GM08714 (cell line): ENCODE results near the gene HTR1A.

ENCODE experiments used
- H3K4me3 ChIP-seq: fragments of 200-500 bp; sonication (Bioruptor generic); 2 replicates; pipeline ENCODE4 v1.5.1; 2014; ENCODE audit warnings: mild to moderate bottlenecking, low read length, inconsistent platforms
- ZNF274 ChIP-seq: IDR thresholded peaks from 2 replicates; pipeline ENCODE4 v1.6.1; 2012; ENCODE audit warnings: mild to moderate bottlenecking, low read depth, low read length

The HTR1A gene

DNA sequence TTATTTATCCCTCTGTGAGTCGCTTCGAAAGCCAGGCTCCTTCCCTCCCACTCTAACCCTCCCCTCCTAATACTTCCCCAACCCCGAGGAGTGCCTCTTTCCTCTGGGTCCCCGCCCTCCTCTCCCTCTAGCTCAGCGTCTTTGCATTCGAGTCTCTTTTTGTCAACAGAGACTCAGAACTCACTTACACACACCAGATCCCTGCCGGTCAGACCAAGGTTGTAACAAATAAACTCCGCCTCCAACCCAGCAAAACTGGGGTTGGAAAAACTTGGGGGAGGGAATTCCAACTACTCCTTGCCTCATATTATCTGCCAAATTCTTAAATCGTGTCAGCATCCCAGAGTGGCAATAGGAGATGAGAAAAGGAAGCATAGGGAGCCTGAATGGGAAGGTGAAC is at the start of gene HTR1A:
Gene HTR1A (minus strand): TSS at position 167 of the 400 bp plus-strand sequence. CDS start 726 bp downstream, outside the sequence.
- no peak for TF ChIP-seq ZNF274
- no peak within 1 kb of the TSS for H3K4me3 ChIP-seq

- no peak overlapping the region for H3K4me3 ChIP-seq
- no peak for TF ChIP-seq ZNF274
These were observed 41.7 kb upstream of the HTR1A start for GRCh38 chr5:64003966-64004365.

- TF ChIP-seq ZNF274 = no peak
- no peak overlapping the region for H3K4me3 ChIP-seq
These were observed 37.9 kb upstream of the HTR1A start for GRCh38 chr5:64000096-64000495.

DNA sequence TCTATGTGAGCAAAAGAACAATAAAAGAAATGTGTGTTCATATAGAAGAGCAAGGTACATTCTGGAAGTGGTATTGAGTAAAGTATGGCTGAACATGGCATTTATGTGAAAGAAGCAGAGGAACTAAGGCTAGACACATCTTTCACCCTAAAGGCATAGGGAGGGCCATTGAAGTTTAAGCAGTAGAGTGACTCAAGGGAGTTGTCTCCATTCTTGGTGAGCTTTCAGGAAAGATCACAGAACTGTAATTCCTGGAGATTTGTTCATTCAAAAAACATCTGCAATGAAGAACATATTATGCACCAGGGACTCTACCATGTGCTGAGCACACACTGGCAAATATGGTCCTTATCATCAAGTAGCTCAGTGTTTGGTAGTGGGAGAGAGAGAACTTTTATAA is 24.8 kb upstream of the HTR1A start:
- no peak overlapping the region for H3K4me3 ChIP-seq

DNA sequence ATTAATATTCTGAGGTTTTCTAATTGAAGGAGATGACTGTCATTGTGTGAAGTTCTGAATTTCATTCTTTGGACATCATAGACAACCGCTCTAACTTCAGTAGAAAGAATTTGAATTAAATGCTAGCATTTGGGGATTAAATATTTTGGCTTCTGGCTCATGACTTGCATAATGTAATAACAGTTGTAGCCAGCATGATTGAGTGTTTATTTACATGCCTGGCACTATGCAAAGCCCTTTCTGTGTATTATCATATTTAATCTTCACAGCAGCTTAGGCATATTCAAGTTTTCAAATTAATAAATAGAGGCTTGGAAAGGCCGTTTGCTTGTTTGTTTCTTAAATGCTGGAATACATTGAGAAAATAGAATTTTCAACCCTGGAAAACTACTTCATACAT is 19.6 kb upstream of the HTR1A start:
- H3K4me3 ChIP-seq = no peak overlapping the region
- TF ChIP-seq ZNF274 = no peak

More for the DNA sequence above, 24.8 kb upstream of the HTR1A start:
- TF ChIP-seq ZNF274 = no peak

- TF ChIP-seq ZNF274 = no peak
These were observed 1.7 kb upstream of the HTR1A start for GRCh38 chr5:63963926-63964325.

GRCh38 chr5:63963080-63963735 is 963 bp upstream of the HTR1A start:
- no peak overlapping the region for H3K4me3 ChIP-seq
- no peak for TF ChIP-seq ZNF274

More at GRCh38 chr5:63963926-63964325, 1.7 kb upstream of the HTR1A start:
- H3K4me3 ChIP-seq = no peak overlapping the region

GRCh38 chr5:63961598-63962161 is 565 bp downstream of the HTR1A start:
- no peak overlapping the region for H3K4me3 ChIP-seq
- TF ChIP-seq ZNF274 = no peak

GRCh38 chr5:63961125-63961597 is 1.1 kb downstream of the HTR1A start:
- H3K4me3 ChIP-seq = no peak overlapping the region
- no peak for TF ChIP-seq ZNF274

DNA sequence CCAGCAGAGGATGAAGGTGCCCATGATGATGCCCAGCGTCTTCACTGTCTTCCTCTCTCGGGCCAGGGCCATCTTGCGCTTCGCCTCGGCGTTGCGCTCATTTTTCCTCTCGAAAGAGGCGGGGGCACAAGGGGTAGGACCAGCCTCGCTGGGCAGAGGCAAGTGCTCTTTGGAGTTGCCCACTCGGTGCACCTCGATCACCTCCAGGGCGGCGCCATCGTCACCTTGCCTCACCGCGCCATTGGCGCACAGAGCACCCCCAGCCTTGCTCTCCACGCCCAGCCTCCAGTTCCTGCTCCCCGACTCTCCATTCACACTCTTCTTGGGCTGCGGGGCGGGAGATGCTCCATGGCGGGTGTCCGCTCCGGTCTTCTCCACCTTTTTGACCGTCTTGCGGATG is 1.6 kb downstream of the HTR1A start:
- TF ChIP-seq ZNF274 = no peak
- no peak overlapping the region for H3K4me3 ChIP-seq

GRCh38 chr5:63959177-63959982 is 2.9 kb downstream of the HTR1A start:
- TF ChIP-seq ZNF274 = no peak
- no peak overlapping the region for H3K4me3 ChIP-seq

DNA sequence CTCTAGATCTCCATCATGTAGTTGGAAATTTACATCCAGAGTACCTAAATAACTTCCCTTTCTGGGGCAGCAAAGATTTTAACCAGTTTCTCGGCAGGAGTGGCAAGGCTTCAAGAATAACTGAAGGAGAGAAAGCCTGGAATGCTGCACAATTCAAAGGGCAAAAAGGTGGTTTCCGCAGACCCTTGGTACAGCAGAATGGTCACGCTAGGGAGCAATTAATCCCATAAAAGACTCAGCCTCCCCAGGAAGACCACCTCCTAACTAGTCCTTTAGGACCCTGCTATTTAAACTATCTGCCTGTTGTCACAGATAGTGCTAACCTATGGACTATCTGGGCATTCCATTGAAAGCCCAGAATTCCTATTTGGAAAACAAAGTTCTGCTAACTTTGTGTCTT is 3.6 kb downstream of the HTR1A start:
- H3K4me3 ChIP-seq = no peak overlapping the region
- TF ChIP-seq ZNF274 = no peak

- no peak overlapping the region for H3K4me3 ChIP-seq
- no peak for TF ChIP-seq ZNF274
These were observed 4.6 kb downstream of the HTR1A start for GRCh38 chr5:63957617-63958016.

DNA sequence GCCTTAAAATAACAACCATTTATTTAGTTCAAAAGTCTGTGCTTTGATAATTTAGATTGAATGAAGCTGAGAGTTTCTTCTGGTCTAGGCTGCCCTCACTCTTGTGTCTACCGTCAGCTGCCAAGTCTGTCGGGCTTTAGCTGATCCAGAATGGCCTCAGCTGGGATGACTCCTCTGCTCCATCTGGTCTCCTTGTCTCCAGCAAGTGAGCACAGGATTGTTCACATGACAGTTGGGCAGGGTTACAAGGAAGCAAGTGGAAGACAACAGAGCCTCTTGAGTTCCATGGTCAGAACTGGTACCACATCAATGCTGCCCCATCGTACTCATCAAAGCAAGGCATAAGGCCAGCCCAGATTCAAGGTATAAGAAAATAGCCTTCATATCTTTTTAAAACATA is 9.0 kb downstream of the HTR1A start:
- no peak overlapping the region for H3K4me3 ChIP-seq
- TF ChIP-seq ZNF274 = no peak

GRCh38 chr5:63935103-63935502 is 27.1 kb downstream of the HTR1A start:
- TF ChIP-seq ZNF274 = no peak
- no peak overlapping the region for H3K4me3 ChIP-seq
